ENCODE measurements around the gene KIAA1210. TPM values are rescaled to one million over a fixed set of nuclear protein-coding genes. Genes with fewer than 3 reads are reported as not detected.

KIAA1210 gene
- total and polyA plus RNA-seq, 2 experiments from 2014 or later, result not detected

GRCh38 chrX:119041175-119041574 is 86.4 kb downstream of the KIAA1210 start (continued):
- TF ChIP-seq, protein P1, sequence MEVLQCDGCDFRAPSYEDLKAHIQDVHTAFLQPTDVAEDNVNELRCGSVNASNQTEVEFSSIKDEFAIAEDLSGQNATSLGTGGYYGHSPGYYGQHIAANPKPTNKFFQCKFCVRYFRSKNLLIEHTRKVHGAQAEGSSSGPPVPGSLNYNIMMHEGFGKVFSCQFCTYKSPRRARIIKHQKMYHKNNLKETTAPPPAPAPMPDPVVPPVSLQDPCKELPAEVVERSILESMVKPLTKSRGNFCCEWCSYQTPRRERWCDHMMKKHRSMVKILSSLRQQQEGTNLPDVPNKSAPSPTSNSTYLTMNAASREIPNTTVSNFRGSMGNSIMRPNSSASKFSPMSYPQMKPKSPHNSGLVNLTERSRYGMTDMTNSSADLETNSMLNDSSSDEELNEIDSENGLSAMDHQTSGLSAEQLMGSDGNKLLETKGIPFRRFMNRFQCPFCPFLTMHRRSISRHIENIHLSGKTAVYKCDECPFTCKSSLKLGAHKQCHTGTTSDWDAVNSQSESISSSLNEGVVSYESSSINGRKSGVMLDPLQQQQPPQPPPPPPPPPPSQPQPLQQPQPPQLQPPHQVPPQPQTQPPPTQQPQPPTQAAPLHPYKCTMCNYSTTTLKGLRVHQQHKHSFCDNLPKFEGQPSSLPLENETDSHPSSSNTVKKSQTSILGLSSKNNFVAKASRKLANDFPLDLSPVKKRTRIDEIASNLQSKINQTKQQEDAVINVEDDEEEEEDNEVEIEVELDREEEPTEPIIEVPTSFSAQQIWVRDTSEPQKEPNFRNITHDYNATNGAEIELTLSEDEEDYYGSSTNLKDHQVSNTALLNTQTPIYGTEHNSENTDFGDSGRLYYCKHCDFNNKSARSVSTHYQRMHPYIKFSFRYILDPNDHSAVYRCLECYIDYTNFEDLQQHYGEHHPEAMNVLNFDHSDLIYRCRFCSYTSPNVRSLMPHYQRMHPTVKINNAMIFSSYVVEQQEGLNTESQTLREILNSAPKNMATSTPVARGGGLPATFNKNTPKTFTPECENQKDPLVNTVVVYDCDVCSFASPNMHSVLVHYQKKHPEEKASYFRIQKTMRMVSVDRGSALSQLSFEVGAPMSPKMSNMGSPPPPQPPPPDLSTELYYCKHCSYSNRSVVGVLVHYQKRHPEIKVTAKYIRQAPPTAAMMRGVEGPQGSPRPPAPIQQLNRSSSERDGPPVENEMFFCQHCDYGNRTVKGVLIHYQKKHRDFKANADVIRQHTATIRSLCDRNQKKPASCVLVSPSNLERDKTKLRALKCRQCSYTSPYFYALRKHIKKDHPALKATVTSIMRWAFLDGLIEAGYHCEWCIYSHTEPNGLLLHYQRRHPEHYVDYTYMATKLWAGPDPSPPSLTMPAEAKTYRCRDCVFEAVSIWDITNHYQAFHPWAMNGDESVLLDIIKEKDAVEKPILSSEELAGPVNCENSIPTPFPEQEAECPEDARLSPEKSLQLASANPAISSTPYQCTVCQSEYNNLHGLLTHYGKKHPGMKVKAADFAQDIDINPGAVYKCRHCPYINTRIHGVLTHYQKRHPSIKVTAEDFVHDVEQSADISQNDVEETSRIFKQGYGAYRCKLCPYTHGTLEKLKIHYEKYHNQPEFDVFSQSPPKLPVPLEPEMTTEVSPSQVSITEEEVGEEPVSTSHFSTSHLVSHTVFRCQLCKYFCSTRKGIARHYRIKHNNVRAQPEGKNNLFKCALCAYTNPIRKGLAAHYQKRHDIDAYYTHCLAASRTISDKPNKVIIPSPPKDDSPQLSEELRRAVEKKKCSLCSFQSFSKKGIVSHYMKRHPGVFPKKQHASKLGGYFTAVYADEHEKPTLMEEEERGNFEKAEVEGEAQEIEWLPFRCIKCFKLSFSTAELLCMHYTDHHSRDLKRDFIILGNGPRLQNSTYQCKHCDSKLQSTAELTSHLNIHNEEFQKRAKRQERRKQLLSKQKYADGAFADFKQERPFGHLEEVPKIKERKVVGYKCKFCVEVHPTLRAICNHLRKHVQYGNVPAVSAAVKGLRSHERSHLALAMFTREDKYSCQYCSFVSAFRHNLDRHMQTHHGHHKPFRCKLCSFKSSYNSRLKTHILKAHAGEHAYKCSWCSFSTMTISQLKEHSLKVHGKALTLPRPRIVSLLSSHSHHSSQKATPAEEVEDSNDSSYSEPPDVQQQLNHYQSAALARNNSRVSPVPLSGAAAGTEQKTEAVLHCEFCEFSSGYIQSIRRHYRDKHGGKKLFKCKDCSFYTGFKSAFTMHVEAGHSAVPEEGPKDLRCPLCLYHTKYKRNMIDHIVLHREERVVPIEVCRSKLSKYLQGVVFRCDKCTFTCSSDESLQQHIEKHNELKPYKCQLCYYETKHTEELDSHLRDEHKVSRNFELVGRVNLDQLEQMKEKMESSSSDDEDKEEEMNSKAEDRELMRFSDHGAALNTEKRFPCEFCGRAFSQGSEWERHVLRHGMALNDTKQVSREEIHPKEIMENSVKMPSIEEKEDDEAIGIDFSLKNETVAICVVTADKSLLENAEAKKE (CRISPR knock-in tag; IDR thresholded peaks at IDR 0.05), result no peak
- TF ChIP-seq POLR2AphosphoS5 (IDR thresholded peaks at IDR 0.05; ENCODE audit: low read depth), result no peak
- no peak for TF ChIP-seq ZNF114 (CRISPR knock-in tag; IDR thresholded peaks at IDR 0.05)
- TF ChIP-seq CREB1 (CRISPR knock-in tag; IDR thresholded peaks at IDR 0.05; ENCODE audit: low read depth), result no peak
- TF ChIP-seq NANOG (IDR thresholded peaks at IDR 0.05; ENCODE audit: borderline replicate concordance), result no peak
- TF ChIP-seq EZH2 (IDR thresholded peaks at IDR 0.05; ENCODE audit: low read depth, unreplicated experiment), result no peak
- no peak for TF ChIP-seq EZH2phosphoT487 (IDR thresholded peaks at IDR 0.05; ENCODE audit: unreplicated experiment)
- TF ChIP-seq ZNF331 (CRISPR knock-in tag; IDR thresholded peaks at IDR 0.05; ENCODE audit: low read depth), result no peak

DNA sequence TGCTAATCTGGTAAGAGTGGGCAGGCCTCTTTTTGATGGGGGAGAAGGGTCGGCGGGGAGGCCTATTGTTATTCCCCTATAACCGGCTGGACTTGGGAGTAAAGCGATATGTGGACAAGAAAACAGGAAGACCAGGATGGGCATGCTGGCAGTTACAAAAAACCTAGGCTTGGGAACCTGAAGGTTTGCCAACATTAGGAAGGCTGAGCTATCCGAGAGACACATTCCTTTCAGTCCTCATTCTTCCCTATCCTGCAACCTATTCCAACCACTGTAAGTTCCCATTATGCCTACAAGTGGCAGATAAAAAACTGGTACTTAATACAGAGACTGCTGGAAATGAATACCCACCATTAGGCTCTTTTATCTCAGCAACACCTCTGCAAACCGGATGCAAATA is 87.2 kb downstream of the KIAA1210 start:
- Histone ChIP-seq H3K9me2 (ENCODE audit: insufficient read depth) (no peaks in the 10 kb centered on the region), H4K20me1 (replicated peaks; ENCODE audit: insufficient read depth) (no peaks in the 10 kb centered on the region), H3K36me3 (ENCODE audit: insufficient read depth) (no peaks in the 10 kb centered on the region), H3K4me3 (no peak overlapping the region), H3F3A (replicated peaks; ENCODE audit: low read depth) (no peaks in the 10 kb centered on the region), H3K79me2 (replicated peaks; ENCODE audit: insufficient read depth) (no peaks in the 10 kb centered on the region), H3K4me2 (no peak overlapping the region), H3K27ac (ENCODE audit: low read depth) (no peak overlapping the region), H3K4me1 (ENCODE audit: insufficient read depth) (no peaks in the 10 kb centered on the region), H2AFZ (no peak overlapping the region), H3K27me3 (ENCODE audit: insufficient read depth) (no peaks in the 10 kb centered on the region)
- DNase-seq (ENCODE audit: low spot score) (no peak), ATAC-seq (no peak)
- H3K9me3 Mint-ChIP-seq, result no peaks in the 10 kb centered on the region
- no peaks in the 10 kb centered on the region for H3K36me3 Mint-ChIP-seq (ENCODE audit: low read depth)
- peaks cover 5% of the 10 kb centered on the region; the same call in 1 of the 3 replicates for H3K4me1 Mint-ChIP-seq
- no peak overlapping the region for H3K4me3 Mint-ChIP-seq
- no peak overlapping the region for H3K27ac Mint-ChIP-seq
- no peaks in the 10 kb centered on the region for H3K27me3 Mint-ChIP-seq (ENCODE audit: insufficient read depth, low read depth, poor library complexity)
- TF ChIP-seq CREB1 (CRISPR knock-in tag; IDR thresholded peaks at IDR 0.05; ENCODE audit: low read depth), result no peak
- no peak for TF ChIP-seq ZNF114 (CRISPR knock-in tag; IDR thresholded peaks at IDR 0.05)
- TF ChIP-seq JUNB (IDR thresholded peaks at IDR 0.05; ENCODE audit: unreplicated experiment), result no peak
- TF ChIP-seq, protein P2, sequence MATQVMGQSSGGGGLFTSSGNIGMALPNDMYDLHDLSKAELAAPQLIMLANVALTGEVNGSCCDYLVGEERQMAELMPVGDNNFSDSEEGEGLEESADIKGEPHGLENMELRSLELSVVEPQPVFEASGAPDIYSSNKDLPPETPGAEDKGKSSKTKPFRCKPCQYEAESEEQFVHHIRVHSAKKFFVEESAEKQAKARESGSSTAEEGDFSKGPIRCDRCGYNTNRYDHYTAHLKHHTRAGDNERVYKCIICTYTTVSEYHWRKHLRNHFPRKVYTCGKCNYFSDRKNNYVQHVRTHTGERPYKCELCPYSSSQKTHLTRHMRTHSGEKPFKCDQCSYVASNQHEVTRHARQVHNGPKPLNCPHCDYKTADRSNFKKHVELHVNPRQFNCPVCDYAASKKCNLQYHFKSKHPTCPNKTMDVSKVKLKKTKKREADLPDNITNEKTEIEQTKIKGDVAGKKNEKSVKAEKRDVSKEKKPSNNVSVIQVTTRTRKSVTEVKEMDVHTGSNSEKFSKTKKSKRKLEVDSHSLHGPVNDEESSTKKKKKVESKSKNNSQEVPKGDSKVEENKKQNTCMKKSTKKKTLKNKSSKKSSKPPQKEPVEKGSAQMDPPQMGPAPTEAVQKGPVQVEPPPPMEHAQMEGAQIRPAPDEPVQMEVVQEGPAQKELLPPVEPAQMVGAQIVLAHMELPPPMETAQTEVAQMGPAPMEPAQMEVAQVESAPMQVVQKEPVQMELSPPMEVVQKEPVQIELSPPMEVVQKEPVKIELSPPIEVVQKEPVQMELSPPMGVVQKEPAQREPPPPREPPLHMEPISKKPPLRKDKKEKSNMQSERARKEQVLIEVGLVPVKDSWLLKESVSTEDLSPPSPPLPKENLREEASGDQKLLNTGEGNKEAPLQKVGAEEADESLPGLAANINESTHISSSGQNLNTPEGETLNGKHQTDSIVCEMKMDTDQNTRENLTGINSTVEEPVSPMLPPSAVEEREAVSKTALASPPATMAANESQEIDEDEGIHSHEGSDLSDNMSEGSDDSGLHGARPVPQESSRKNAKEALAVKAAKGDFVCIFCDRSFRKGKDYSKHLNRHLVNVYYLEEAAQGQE (IDR thresholded peaks at IDR 0.05; ENCODE audit: unreplicated experiment), result no peak

Data from GM23338 (cell line).